WTC11 (cell line): ENCODE measurements around the gene ST6GALNAC6.

ENCODE experiments used
- MYBL2 ChIP-seq: sonication (generic); formaldehyde crosslinking; IDR thresholded peaks from 2 replicates; pipeline ENCODE4 v1.8.1; 2023; ENCODE audit warnings: mild to moderate bottlenecking, moderate library complexity, missing genetic modification reagents
- NFYB ChIP-seq: sonication (generic); formaldehyde crosslinking; conservative IDR thresholded peaks from 2 replicates; pipeline ENCODE4 v1.8.0; 2022; ENCODE audit warnings: low read depth, missing genetic modification reagents
- NR2C2 ChIP-seq: sonication (generic); formaldehyde crosslinking; IDR thresholded peaks from 2 replicates; pipeline ENCODE4 v1.8.0; 2022; ENCODE audit warnings: mild to moderate bottlenecking, missing genetic modification reagents
- TF ChIP-seq, protein P1 (sequence below): sonication (generic); formaldehyde crosslinking; IDR thresholded peaks from 2 replicates; pipeline ENCODE4 v1.8.1; 2022; ENCODE audit warnings: mild to moderate bottlenecking, missing genetic modification reagents, moderate library complexity, borderline replicate concordance
- TF ChIP-seq, protein P2 (sequence below): sonication (generic); formaldehyde crosslinking; IDR thresholded peaks from 2 replicates; pipeline ENCODE4 v1.8.1; 2023; ENCODE audit warnings: mild to moderate bottlenecking, missing genetic modification reagents
- TF ChIP-seq, protein P3 (sequence below): fragments of 200-600 bp; IDR thresholded peaks from 2 replicates; pipeline ENCODE4 v1.8.0; 2022; ENCODE audit warnings: antibody characterized with exemption

DNA sequence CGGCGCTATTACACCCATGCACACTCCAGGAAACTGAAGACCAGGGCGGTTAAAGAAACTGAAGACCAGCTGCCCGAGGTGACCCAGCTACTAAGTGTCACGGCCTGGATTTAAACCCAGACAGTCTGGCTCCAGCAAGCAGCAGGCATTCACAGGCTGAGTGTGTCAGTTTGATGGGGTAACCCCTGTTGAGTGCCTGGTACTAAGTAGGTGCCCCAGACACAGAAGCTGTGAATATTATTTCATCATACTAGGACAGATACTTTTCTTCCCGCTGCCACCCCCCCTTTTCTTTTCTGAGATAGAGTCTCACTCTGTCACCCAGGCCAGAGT is 52.3 kb downstream of the ST6GALNAC6 start:
- TF ChIP-seq, protein P1, sequence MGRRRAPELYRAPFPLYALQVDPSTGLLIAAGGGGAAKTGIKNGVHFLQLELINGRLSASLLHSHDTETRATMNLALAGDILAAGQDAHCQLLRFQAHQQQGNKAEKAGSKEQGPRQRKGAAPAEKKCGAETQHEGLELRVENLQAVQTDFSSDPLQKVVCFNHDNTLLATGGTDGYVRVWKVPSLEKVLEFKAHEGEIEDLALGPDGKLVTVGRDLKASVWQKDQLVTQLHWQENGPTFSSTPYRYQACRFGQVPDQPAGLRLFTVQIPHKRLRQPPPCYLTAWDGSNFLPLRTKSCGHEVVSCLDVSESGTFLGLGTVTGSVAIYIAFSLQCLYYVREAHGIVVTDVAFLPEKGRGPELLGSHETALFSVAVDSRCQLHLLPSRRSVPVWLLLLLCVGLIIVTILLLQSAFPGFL (CRISPR knock-in tag): no peak
- TF ChIP-seq MYBL2 (CRISPR knock-in tag) (no peak), NR2C2 (no peak), NFYB (CRISPR knock-in tag) (no peak)
- TF ChIP-seq, protein P2, sequence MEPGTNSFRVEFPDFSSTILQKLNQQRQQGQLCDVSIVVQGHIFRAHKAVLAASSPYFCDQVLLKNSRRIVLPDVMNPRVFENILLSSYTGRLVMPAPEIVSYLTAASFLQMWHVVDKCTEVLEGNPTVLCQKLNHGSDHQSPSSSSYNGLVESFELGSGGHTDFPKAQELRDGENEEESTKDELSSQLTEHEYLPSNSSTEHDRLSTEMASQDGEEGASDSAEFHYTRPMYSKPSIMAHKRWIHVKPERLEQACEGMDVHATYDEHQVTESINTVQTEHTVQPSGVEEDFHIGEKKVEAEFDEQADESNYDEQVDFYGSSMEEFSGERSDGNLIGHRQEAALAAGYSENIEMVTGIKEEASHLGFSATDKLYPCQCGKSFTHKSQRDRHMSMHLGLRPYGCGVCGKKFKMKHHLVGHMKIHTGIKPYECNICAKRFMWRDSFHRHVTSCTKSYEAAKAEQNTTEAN: no peak
- TF ChIP-seq, protein P3, sequence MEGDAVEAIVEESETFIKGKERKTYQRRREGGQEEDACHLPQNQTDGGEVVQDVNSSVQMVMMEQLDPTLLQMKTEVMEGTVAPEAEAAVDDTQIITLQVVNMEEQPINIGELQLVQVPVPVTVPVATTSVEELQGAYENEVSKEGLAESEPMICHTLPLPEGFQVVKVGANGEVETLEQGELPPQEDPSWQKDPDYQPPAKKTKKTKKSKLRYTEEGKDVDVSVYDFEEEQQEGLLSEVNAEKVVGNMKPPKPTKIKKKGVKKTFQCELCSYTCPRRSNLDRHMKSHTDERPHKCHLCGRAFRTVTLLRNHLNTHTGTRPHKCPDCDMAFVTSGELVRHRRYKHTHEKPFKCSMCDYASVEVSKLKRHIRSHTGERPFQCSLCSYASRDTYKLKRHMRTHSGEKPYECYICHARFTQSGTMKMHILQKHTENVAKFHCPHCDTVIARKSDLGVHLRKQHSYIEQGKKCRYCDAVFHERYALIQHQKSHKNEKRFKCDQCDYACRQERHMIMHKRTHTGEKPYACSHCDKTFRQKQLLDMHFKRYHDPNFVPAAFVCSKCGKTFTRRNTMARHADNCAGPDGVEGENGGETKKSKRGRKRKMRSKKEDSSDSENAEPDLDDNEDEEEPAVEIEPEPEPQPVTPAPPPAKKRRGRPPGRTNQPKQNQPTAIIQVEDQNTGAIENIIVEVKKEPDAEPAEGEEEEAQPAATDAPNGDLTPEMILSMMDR: no peak
